MCF 10A (cell line): ENCODE data around the gene PRDM10. TPM values are rescaled to one million over a fixed set of nuclear protein-coding genes. Genes with fewer than 3 reads are reported as not detected.

Experiments
- BruUV-seq: library from RNA; stranded (reverse); fragments of 400-500 nt; replicated peaks from 2 replicates; lab custom pipeline; 2021; lab: Mats Ljungman, UMichigan
- CTCF ChIA-PET: fragments of 300-600 bp; sonication (Branson Sonifier 250); formaldehyde crosslinking; extraction: SDS; loops from one replicate; lab custom pipeline; 2021; ENCODE audit warnings: antibody characterized with exemption, inconsistent platforms; lab: Yijun Ruan, JAX
- POLR2A ChIA-PET: fragments of 300-600, 350-650 bp; sonication (Branson Sonifier 250); formaldehyde crosslinking; extraction: SDS; loops from one replicate; lab custom pipeline; 2020; ENCODE audit warnings: antibody characterized with exemption, inconsistent platforms; lab: Yijun Ruan, JAX
- DNase-seq: peaks from one replicate; pipeline ENCODE4 v3.0.0-alpha.2; 2018; ENCODE audit not compliant: unreplicated experiment
- H3K27ac Mint-ChIP-seq: one replicate; pipeline ENCODE4 v1.8.0; 2022; ENCODE audit warnings: mild to moderate bottlenecking, low read depth, mixed read lengths; ENCODE audit not compliant: unreplicated experiment
- H3K27me3 Mint-ChIP-seq: one replicate; pipeline ENCODE4 v1.8.0; 2022; ENCODE audit warnings: mixed read lengths; ENCODE audit not compliant: insufficient read depth, unreplicated experiment
- H3K36me3 Mint-ChIP-seq: one replicate; pipeline ENCODE4 v1.8.0; 2022; ENCODE audit warnings: mild to moderate bottlenecking, moderate library complexity, mixed read lengths; ENCODE audit not compliant: insufficient read depth, unreplicated experiment
- H3K4me1 Mint-ChIP-seq: one replicate; pipeline ENCODE4 v1.8.0; 2022; ENCODE audit warnings: mixed read lengths; ENCODE audit not compliant: insufficient read depth, unreplicated experiment
- H3K4me3 Mint-ChIP-seq: one replicate; pipeline ENCODE4 v1.8.0; 2022; ENCODE audit warnings: mild to moderate bottlenecking, moderate library complexity, mixed read lengths; ENCODE audit not compliant: unreplicated experiment
- H3K9me3 Mint-ChIP-seq: one replicate; pipeline ENCODE4 v1.8.0; 2022; ENCODE audit warnings: mixed read lengths; ENCODE audit not compliant: unreplicated experiment
- CTCF ChIP-seq: fragments of 200-600 bp; IDR thresholded peaks from one replicate; pipeline ENCODE4 v1.8.0; 2022; ENCODE audit warnings: antibody characterized with exemption, mild to moderate bottlenecking; ENCODE audit not compliant: unreplicated experiment
- intact Hi-C: fragments of 100-400 bp; cut with micrococcal nuclease; formaldehyde crosslinking; loops from 2 replicates; pipeline ENCODE4 v1.14.1; 2022
- total RNA-seq: library from RNA; stranded (reverse); gene quantifications from 2 replicates; pipeline ENCODE4 v1.2.3, GENCODE V29; 2022

Gene PRDM10
- total RNA-seq, 1 experiment from 2014 or later, result 5.1 TPM

DNA sequence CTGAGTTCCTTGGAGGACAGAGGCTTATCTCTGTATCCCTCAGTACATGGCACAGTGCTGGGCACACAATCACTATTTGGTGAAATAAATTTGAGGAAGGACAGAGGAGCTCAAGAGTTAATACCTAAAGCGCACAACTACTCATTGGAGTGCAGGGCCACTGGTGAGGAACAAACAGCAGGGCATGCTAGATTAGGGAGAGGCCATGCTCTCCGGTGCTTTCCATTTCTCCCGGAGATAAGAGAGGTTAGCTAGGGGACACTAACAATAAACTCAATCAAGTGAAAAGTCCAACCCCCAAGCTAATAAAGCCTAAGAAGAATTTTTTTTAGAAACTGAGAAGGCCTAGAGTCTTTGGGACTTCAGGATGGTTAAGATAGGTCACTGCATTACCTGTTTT, 136.3 kb downstream of the PRDM10 start:
- POLR2A ChIA-PET, result interaction anchor here (2.3 kb wide), 1 partner anchor 28 kb away, joined by 8 read pairs; no protein-coding TSS in a partner anchor
- CTCF ChIA-PET, result interaction anchor here (1.5 kb wide), 1 partner anchor 266 kb away, joined by 5 read pairs; no protein-coding TSS in a partner anchor
- H3K9me3 Mint-ChIP-seq, result no peaks in the 10 kb centered on the region
- H3K4me1 Mint-ChIP-seq, result peaks cover 13% of the 10 kb centered on the region
- intact Hi-C loops, result no loop called here
- DNase-seq, result no peak
- H3K27me3 Mint-ChIP-seq, result no peaks in the 10 kb centered on the region
- TF ChIP-seq CTCF, result no peak
- no peak overlapping the region for H3K4me3 Mint-ChIP-seq
- H3K36me3 Mint-ChIP-seq, result peaks cover 81% of the 10 kb centered on the region
- no TSS peak for BruUV-seq
- no peak overlapping the region for H3K27ac Mint-ChIP-seq

DNA sequence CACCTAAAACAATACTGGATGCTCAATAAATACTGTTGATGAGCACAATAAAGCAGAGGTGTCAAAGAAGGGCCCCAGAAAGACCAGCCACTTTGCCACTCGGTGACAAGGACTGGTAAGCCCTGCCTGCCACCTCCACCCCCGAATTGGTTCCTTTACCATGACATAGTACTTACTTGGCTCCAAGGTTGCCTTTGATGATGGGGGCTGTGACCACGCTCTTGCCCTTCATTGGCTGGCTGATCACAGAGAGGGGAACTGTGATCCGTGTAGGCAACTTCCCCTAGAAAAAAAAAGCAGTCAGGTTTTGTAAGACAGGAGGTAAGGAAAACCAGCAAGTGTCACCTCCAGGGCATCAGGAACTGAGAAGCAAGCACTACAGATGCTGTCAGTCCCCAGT, 136.9 kb downstream of the PRDM10 start:
- POLR2A ChIA-PET, result interaction anchor here (2.3 kb wide), 1 partner anchor 29 kb away, joined by 8 read pairs; no protein-coding TSS in a partner anchor
- peaks cover 13% of the 10 kb centered on the region for H3K4me1 Mint-ChIP-seq
- intact Hi-C loops, result no loop called here
- H3K9me3 Mint-ChIP-seq, result no peaks in the 10 kb centered on the region
- CTCF ChIA-PET, result interaction anchor here (0.6 to 1.5 kb wide), 4 partner anchors 16 to 267 kb away, joined by 3 to 10 read pairs (median 4); no protein-coding TSS in a partner anchor
- BruUV-seq, result no TSS peak
- H3K27me3 Mint-ChIP-seq, result no peaks in the 10 kb centered on the region
- TF ChIP-seq CTCF, result no peak
- no peak overlapping the region for H3K4me3 Mint-ChIP-seq
- peaks cover 77% of the 10 kb centered on the region for H3K36me3 Mint-ChIP-seq
- H3K27ac Mint-ChIP-seq, result no peak overlapping the region
- DNase-seq, result no peak

DNA sequence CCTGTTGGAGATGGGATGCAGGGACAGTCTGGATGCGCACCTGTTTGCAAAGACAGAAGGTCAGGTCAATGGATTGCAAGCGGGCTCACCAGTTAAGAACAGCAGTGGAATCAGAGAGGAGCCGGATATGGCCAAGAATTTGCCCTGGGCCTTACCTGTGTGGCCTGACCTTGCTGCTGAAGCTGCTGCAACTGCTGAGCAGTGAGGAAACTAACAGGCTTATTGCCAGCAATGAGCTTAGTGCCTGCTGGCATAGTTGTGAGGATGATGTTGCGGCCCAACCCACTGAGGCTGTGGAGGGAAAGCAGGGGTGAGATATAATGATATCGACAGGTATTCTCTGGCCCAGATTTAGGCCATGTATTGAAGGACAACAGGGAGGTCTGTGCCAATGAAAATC, 137.8 kb downstream of the PRDM10 start:
- intact Hi-C loops, result loop anchor here (5.0 kb wide), 2 partner anchors 38 to 78 kb away; no protein-coding TSS in a partner anchor
- Mint-ChIP-seq H3K9me3 (no peaks in the 10 kb centered on the region), H3K4me1 (peaks cover 13% of the 10 kb centered on the region), H3K4me3 (no peak overlapping the region), H3K36me3 (peaks cover 78% of the 10 kb centered on the region), H3K27me3 (no peaks in the 10 kb centered on the region), H3K27ac (no peak overlapping the region)
- ChIA-PET POLR2A (interaction anchor here (0.7 to 2.3 kb wide), 5 partner anchors 9 to 173 kb away, joined by 3 to 8 read pairs (median 4); no protein-coding TSS in a partner anchor), CTCF (interaction anchor here (1.5 kb wide), 2 partner anchors 79 to 268 kb away, joined by 5 to 10 read pairs; no protein-coding TSS in a partner anchor)
- no TSS peak for BruUV-seq
- no peak for DNase-seq
- no peak for TF ChIP-seq CTCF

GRCh38 chr11:129861702-129862522, 140.7 kb downstream of the PRDM10 start:
- TF ChIP-seq CTCF, result no peak
- H3K4me1 Mint-ChIP-seq, result peaks cover 13% of the 10 kb centered on the region
- H3K27ac Mint-ChIP-seq, result peak overlapping the region; percentile 86
- CTCF ChIA-PET, result interaction anchor here (0.6 to 2.7 kb wide), 10 partner anchors 11 to 541 kb away, joined by 3 to 42 read pairs (median 3); no protein-coding TSS in a partner anchor
- DNase-seq, result peak; percentile 89
- peaks cover 52% of the 10 kb centered on the region for H3K36me3 Mint-ChIP-seq
- H3K4me3 Mint-ChIP-seq, result peak overlapping the region; percentile 62
- no peaks in the 10 kb centered on the region for H3K27me3 Mint-ChIP-seq
- POLR2A ChIA-PET, result interaction anchor here (0.6 to 2.7 kb wide), 21 partner anchors 8 to 451 kb away, joined by 3 to 35 read pairs (median 4); partner anchors contain the start of genes NFRKB and PRDM10
- TSS peak; percentile 52 for BruUV-seq
- H3K9me3 Mint-ChIP-seq, result no peaks in the 10 kb centered on the region
- intact Hi-C loops, result loop anchor here (5.0 kb wide), 2 partner anchors 35 to 75 kb away; no protein-coding TSS in a partner anchor
